Stomach (tissue), 9 donors: Measurements from ENCODE around the gene IL36RN. TPM values are rescaled to one million over a fixed set of nuclear protein-coding genes. Genes with fewer than 3 reads are reported as not detected.

Source experiments
- DNase-seq, 2 donors: peaks; one replicate each; pipeline versions ENCODE4 v3.0.0 to v3.0.0-alpha.2; 2013 to 2019
- H3K27ac ChIP-seq, 5 donors: fragments of 200-600 bp in 4 of 5; sonication (generic) in 4 of 5; one replicate each; pipeline ENCODE4 v1.5.1; 2013 to 2019; ENCODE audit warnings: mild to moderate bottlenecking in 1 of 5, moderate library complexity in 1 of 5
- H3K27me3 ChIP-seq, 3 donors: fragments of 200-600 bp; sonication (generic); one replicate each; pipeline ENCODE4 v1.5.1; 2017 to 2019; ENCODE audit warnings: mixed run types in 1 of 3
- H3K36me3 ChIP-seq, 4 donors: fragments of 200-600 bp; sonication (generic); 1 replicate in 3 of 4; 2 replicates in 1 of 4; pipeline ENCODE4 v1.5.1; 2016 to 2019
- H3K4me1 ChIP-seq, 4 donors: fragments of 200-600 bp; sonication (generic); one replicate each; pipeline ENCODE4 v1.5.1; 2016 to 2019
- H3K4me3 ChIP-seq, 4 donors: fragments of 200-600 bp; sonication (generic) in 3 of 4; one replicate each; pipeline ENCODE4 v1.5.1; 2016 to 2019; ENCODE audit warnings: mild to moderate bottlenecking in 1 of 4
- H3K9me3 ChIP-seq, 4 donors: fragments of 200-600 bp; sonication (generic); one replicate each; pipeline ENCODE4 v1.5.1; 2016 to 2019
- CTCF ChIP-seq, 7 experiments: fragments of 450-650 bp in 4 of 7; fragments of 200-600 bp in 3 of 7; sonication (generic) in 3 of 7; IDR thresholded peaks; one replicate each; pipeline ENCODE4 v1.5.1; 2016 to 2019; ENCODE audit warnings: antibody characterized with exemption in 7 of 7, control low read depth in 2 of 7, mild to moderate bottlenecking in 1 of 7
- EP300 ChIP-seq: sonication (generic); formaldehyde crosslinking; IDR thresholded peaks from one replicate; pipeline ENCODE4 v1.6.1; 2017; ENCODE audit warnings: antibody characterized with exemption
- POLR2A ChIP-seq, 4 donors: fragments of 450-650 bp; IDR thresholded peaks; one replicate each; pipeline ENCODE4 v1.6.1; 2016; ENCODE audit warnings: antibody characterized with exemption in 4 of 4, control low read depth in 2 of 4, mild to moderate bottlenecking in 1 of 4, moderate library complexity in 1 of 4
- POLR2AphosphoS5 ChIP-seq, 3 donors: sonication (generic); formaldehyde crosslinking; IDR thresholded peaks; one replicate each; pipeline ENCODE4 v1.6.1; 2016; ENCODE audit warnings: antibody characterized with exemption in 3 of 3
- whole genome bisulfite sequencing, 5 donors: extraction: QIAGEN DNeasy Blood & Tissue Kit in 3 of 5; methylation state at CpG; one replicate each; pipeline versions ENCODE4 v1.1.5 to v1.1.7; 2013 to 2018; 5-methylcytosine and 5-hydroxymethylcytosine counted together
- intact Hi-C: fragments of 100-400 bp; cut with DNase I; formaldehyde crosslinking; loops from one replicate; pipeline ENCODE4 v1.15.1; 2023; ENCODE audit warnings: low total_unique reads
- polyA plus RNA-seq, 3 donors: library from polyadenylated mRNA; stranded (reverse); fragments of 200-250 nt; gene quantifications; one replicate each; pipeline ENCODE4 v1.2.3, GENCODE V29; 2013
- total RNA-seq, 5 donors: library from RNA; depleted of rRNA; stranded (reverse); fragments of >200 nt; gene quantifications; one replicate each; pipeline versions ENCODE4 v1.1.0 to v1.2.3, GENCODE V29; 2014 to 2016
- donor health status: healthy with polysubstance abuse.
- donor health status: Bipolar disorder and iron deficiency.
- donor health status: healthy.

The IL36RN gene
- total and polyA plus RNA-seq, 8 donors: 1.8 TPM; not detected in 7

DNA sequence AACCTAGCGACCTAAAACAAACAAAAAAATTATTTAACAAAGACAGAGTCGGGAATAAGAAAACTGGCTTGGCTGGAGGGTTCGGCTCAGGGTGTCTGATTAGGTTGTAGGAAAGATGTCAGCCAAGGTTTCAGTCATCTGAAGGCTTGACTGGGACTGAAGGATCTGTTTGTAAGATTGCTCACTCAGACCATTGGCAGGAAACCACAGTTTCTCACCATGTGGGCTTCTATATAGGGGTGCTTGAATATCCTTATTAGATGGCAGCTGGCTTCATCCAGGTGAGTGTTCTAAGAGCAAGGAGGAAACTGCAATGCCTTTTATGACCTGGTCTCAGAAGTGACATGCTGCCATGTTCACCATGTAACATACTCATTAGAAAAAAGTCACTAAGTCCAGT is 5.3 kb upstream of the IL36RN start:
- DNase-seq: no peak
- H3K4me3 ChIP-seq: no peak overlapping the region
- no peaks in the 10 kb centered on the region for H3K4me1 ChIP-seq
- H3K27me3 ChIP-seq: no peaks in the 10 kb centered on the region
- no peaks in the 10 kb centered on the region for H3K36me3 ChIP-seq
- H3K27ac ChIP-seq: no peak overlapping the region
- WGBS, 5 donors: 34 to 62% (median 53%) methylated on average over 3 of the region's 3 CpGs
- intact Hi-C loops: no loop called here
- no peak for TF ChIP-seq CTCF (IDR thresholded peaks at IDR 0.05)
- TF ChIP-seq EP300: no peak
- no peak for TF ChIP-seq POLR2A (IDR thresholded peaks at IDR 0.05)
- TF ChIP-seq POLR2AphosphoS5 (IDR thresholded peaks at IDR 0.05): no peak
- peaks cover 0 to 17% (median 12%) of the 10 kb centered on the region in 4 donors for H3K9me3 ChIP-seq

DNA sequence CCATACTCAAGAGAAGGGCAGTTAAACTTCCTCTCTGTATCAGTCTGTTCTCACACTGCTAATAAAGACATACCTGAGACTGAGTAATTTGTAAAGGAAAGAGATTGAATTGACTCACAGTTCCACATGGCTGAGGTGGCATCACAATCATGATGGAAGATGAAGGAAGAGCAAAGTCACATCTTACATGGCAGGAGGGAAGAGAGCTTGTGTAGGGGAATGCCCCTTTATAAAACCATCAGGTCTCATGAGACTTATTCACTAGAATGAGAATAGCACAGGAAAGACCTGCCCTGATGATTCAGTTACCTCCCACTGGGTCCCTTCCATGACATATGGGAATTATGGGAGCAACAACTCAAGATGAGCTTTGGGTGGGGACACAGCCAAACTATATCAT is 4.9 kb upstream of the IL36RN start:
- intact Hi-C loops: no loop called here
- Histone ChIP-seq H3K4me1 (no peaks in the 10 kb centered on the region), H3K9me3 (peaks cover 0 to 17% (median 12%) of the 10 kb centered on the region in 4 donors), H3K27ac (no peak overlapping the region), H3K4me3 (no peak overlapping the region), H3K27me3 (no peaks in the 10 kb centered on the region), H3K36me3 (no peaks in the 10 kb centered on the region)
- no peak for DNase-seq
- no peak for TF ChIP-seq POLR2AphosphoS5 (IDR thresholded peaks at IDR 0.05)
- TF ChIP-seq EP300: no peak
- TF ChIP-seq CTCF (IDR thresholded peaks at IDR 0.05): no peak
- no peak for TF ChIP-seq POLR2A (IDR thresholded peaks at IDR 0.05)

DNA sequence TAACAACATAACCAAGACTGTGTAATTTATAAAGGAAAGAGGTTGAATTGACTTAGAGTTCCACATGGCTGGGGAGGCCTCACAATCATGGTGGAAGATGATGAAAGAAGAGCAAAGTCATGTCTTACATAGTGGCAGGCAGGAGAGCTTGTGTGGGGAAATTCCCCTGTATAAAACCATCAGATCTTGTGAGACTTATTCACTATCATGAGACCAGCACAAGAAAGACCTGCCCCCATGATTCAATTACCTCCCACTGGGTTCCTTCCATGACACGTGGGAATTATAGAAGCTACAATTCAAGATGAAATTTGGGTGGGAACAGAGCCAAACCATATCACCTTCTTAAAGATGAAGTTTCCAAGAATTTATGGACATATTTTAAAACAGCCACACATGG is 2.5 kb upstream of the IL36RN start:
- H3K9me3 ChIP-seq: peaks cover 0 to 13% (median 9%) of the 10 kb centered on the region in 4 donors
- H3K27me3 ChIP-seq: no peaks in the 10 kb centered on the region
- no peak overlapping the region for H3K27ac ChIP-seq
- H3K36me3 ChIP-seq: no peaks in the 10 kb centered on the region
- H3K4me3 ChIP-seq: no peak overlapping the region
- no peak for TF ChIP-seq EP300
- TF ChIP-seq POLR2AphosphoS5 (IDR thresholded peaks at IDR 0.05): no peak
- TF ChIP-seq POLR2A (IDR thresholded peaks at IDR 0.05): no peak
- no peak for TF ChIP-seq CTCF (IDR thresholded peaks at IDR 0.05)
- no peak for DNase-seq
- H3K4me1 ChIP-seq: no peaks in the 10 kb centered on the region
- 53 to 89% (median 70%) methylated on average over 1 of the region's 1 CpG for WGBS, 5 donors
- intact Hi-C loops: no loop called here

- peaks cover 0 to 13% (median 9%) of the 10 kb centered on the region in 4 donors for H3K9me3 ChIP-seq
- intact Hi-C loops: no loop called here
- peaks cover 0 to 4% (median 0%) of the 10 kb centered on the region in 3 donors for H3K27me3 ChIP-seq
- no peak overlapping the region for H3K27ac ChIP-seq
- no peak for TF ChIP-seq POLR2AphosphoS5 (IDR thresholded peaks at IDR 0.05)
- no peak for TF ChIP-seq POLR2A (IDR thresholded peaks at IDR 0.05)
- no peak for TF ChIP-seq CTCF (IDR thresholded peaks at IDR 0.05)
- no peak for TF ChIP-seq EP300
- no peak overlapping the region for H3K4me3 ChIP-seq
- no peaks in the 10 kb centered on the region for H3K4me1 ChIP-seq
- 74 to 94% (median 82%) methylated on average over 1 of the region's 1 CpG for WGBS, 5 donors
- no peak for DNase-seq
- H3K36me3 ChIP-seq: no peaks in the 10 kb centered on the region
Observed at GRCh38 chr2:113057117-113057516, 1.9 kb upstream of the IL36RN start.
